Activated CD8-positive, alpha-beta memory T cell treated with anti-CD3 and anti-CD28 coated beads, Interleukin-2, amount 50 U/mL, for 48 hours (primary cell): Measurements from ENCODE around the gene TMEM59L.

Experiments
- DNase-seq: peaks from one replicate; pipeline ENCODE4 v3.0.0-alpha.2; 2020

TMEM59L gene

GRCh38 chr19:18612772-18613588, at the start of gene TMEM59L:
TSS of gene TMEM59L (plus strand) at chr19:18612870. CDS start at chr19:18612959, 89 bp downstream.
- DNase-seq: no peak

- no peak for DNase-seq
Observed at GRCh38 chr19:18566953-18567352, 45.7 kb upstream of the TMEM59L start.

- DNase-seq: no peak
Observed at GRCh38 chr19:18568367-18568766, 44.3 kb upstream of the TMEM59L start.

GRCh38 chr19:18571564-18572344, 40.9 kb upstream of the TMEM59L start, which contains the start of gene UBA52:
TSS of gene UBA52 (plus strand) at chr19:18571857. CDS start at chr19:18573301, 1,444 bp downstream.
- peak; percentile 99 for DNase-seq

- no peak for DNase-seq
Observed at GRCh38 chr19:18574691-18575291, 37.9 kb upstream of the TMEM59L start.

GRCh38 chr19:18576383-18576782, 36.3 kb upstream of the TMEM59L start:
- DNase-seq: no peak

GRCh38 chr19:18577365-18577914, 35.2 kb upstream of the TMEM59L start:
- DNase-seq: no peak

GRCh38 chr19:18580311-18580710, 32.4 kb upstream of the TMEM59L start:
- no peak for DNase-seq

- DNase-seq: no peak
Observed at GRCh38 chr19:18586306-18586705, 26.4 kb upstream of the TMEM59L start.

- no peak for DNase-seq
Observed at GRCh38 chr19:18587561-18587960, 25.1 kb upstream of the TMEM59L start.

GRCh38 chr19:18587962-18588610, 24.6 kb upstream of the TMEM59L start:
- no peak for DNase-seq

GRCh38 chr19:18588611-18589379, 23.9 kb upstream of the TMEM59L start, which contains the start of gene REX1BD:
TSS of gene REX1BD (plus strand) at chr19:18588798. CDS start at chr19:18588802, 4 bp downstream.
- DNase-seq: peak; percentile 94

- DNase-seq: peak; percentile 85
Observed at GRCh38 chr19:18589380-18590272, 23.0 kb upstream of the TMEM59L start.

- DNase-seq: no peak
Observed at GRCh38 chr19:18590273-18591272, 22.1 kb upstream of the TMEM59L start.

GRCh38 chr19:18591735-18592385, 20.8 kb upstream of the TMEM59L start:
- DNase-seq: no peak

- DNase-seq: peak; percentile 47
Observed at GRCh38 chr19:18592732-18593131, 19.9 kb upstream of the TMEM59L start.

GRCh38 chr19:18593367-18594095, 19.1 kb upstream of the TMEM59L start:
- DNase-seq: no peak
